IPS-NIHi7 (cell line): ENCODE measurements around the gene AIFM2.
A peak's percentile ranks its signal among the peaks of the same experiment; 100 is the strongest.
"Not testable (repeated sequence)": the region's sequence is repeated elsewhere in the genome, so short reads cannot be mapped to it uniquely, and the experiment has no call there.

Experiments
- DNase-seq: peaks from one replicate; pipeline ENCODE4 v3.0.0; 2012; ENCODE audit warnings: mixed read lengths; ENCODE audit errors: extremely low spot score

Gene AIFM2

GRCh38 chr10:70123166-70123565 is 9.5 kb downstream of the AIFM2 start:
- not testable (repeated sequence) for DNase-seq

GRCh38 chr10:70122742-70123141 is 9.9 kb downstream of the AIFM2 start:
- DNase-seq, result no peak

DNA sequence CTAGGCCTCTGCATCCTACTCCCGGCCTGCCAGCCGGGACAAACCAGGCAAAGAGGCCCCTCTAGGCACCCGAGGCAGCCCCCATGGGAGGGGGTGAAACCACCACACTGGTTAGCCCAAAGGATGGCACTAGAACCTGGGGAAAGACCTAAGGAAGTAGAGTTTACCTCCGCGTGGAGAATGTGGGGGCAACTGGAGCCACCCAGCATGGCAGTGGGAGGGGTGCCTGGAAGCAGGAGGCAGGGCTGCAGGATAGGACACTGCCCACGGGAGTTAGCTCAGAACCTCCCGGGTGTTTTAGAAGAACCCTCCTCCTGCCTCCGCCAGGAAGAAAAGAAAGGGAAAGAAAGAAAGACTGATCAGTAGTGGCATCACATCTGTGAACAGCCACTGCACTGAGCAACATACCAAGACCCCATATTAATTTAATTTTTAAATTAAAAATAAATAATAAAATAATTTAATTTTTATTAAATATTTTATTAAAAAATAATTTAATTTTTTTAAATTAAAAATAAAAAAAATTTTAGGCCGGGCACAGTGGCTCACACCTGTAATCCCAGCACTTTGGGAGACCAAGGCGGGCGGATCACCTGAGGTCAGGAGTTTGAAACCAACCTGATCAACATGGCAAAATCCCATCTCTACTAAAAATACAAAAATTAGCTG is 11.2 kb downstream of the AIFM2 start:
- no peak for DNase-seq

GRCh38 chr10:70120417-70120816 is 12.2 kb downstream of the AIFM2 start:
- DNase-seq, result no peak

DNA sequence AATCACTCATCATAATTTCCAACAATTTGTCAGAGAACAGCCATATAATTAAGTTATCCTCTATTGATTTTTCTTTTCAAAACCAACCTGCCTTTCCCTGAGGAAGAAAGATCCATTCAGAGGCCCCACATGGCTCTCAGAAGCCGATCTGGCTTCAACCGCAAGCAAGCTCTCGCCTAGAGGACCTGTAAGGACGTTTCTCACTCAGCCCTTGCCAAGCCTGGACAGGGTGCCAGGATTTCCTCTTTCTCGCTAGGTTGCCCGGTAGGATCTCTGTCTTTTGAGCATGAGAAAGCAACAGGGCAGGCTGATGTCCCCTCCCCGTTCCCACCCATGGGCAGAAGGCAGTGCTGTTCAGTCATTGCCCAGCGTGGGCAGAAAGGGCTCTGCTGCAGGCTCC is 13.0 kb downstream of the AIFM2 start:
- no peak for DNase-seq

DNA sequence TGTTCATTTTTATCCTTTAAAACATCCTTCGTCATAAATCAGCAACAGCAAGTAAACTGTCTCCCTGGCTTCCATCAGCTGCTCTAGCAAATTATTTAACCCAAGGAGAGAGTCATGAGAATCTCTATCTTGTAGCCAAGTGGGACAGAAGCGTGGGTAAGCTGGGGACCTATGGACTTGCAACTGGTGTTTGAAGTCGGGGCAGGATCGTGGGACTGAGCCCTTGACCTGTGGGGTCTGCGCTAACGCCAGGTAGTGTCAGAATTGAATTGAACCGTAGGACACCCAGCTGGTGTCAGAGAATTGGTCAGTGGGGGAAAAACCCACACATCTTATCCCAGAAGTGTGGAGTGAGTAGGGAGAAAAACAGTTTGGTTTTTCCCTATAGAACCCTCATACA is 13.4 kb downstream of the AIFM2 start:
- DNase-seq, result no peak

- no peak for DNase-seq
Measured at GRCh38 chr10:70118196-70118595, 14.4 kb downstream of the AIFM2 start.

GRCh38 chr10:70117646-70118045 is 15.0 kb downstream of the AIFM2 start:
- DNase-seq, result no peak

DNA sequence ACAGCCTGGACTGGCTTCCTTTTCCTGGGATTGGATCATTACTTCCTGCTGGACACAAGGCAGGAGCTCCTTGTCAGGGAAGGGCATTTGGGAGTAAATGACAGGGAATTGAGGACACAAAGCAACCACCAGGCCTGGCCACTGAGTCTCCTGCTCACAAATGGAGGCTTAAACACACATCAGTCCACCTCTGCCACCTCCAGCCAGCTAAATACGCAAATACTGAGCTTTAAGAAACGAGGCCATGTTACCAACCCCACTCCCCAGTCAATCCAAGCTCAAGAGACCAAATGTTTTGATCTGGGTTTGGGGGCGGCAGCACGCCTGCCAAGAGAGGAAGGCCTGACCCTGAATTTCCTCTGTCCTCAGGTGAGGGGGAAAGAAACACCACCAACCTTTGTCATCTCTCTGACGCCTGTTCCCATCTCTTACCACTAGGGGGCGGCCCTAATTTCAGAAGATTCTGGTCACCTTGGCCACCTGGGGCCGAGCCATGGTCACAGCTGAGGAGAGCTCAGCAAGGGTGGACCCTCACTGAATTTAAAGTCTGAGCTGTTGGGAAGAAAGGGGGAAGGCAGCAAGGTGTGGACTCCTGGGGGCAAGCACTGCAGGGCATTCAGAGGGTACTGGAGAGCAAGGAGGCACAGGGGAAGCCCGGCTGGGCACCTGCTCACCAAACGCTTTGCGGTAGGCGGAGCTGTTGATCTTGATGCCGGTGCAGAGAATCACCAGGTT is 16.5 kb downstream of the AIFM2 start:
- DNase-seq, result peak; percentile 86

DNA sequence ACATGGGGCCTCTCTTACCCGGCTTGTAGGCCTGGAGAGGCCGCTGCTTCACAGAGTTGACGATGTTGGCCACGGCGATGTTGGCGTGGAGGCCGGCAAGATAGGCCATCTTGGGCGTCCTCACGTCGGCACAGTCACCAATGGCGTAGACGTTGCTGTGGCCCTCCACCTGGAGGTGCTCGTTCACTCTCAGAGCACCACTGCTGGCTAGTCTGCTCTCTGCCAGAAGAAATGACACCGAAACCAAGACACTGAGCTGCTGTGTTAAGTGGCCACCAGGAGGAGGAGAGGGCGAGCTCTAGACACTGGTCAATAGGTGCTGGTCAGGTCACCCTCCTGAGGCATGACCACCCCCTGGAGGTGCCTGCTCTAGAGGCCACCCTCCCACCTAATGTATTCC is 17.7 kb downstream of the AIFM2 start:
- no peak for DNase-seq

GRCh38 chr10:70112071-70112470 is 20.6 kb downstream of the AIFM2 start:
- DNase-seq, result no peak

DNA sequence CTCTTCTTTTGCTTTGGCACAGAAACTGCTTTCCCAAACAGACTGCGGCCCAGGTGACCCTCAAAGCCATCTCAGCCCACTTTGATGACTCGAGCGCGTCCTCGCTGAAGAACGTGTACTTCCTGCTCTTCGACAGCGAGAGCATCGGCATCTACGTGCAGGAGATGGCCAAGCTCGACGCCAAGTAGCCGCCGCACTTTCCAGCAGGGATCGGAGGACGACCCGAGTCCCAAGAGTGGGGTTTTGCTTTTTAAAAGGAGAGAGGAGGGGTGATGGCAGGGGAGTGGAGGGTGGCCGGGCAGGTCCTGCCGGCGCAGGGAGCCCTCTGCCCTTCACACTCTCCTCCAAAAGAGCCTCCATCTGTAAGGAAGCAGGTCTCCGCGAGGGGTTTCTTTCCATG is 21.1 kb downstream of the AIFM2 start:
- DNase-seq, result no peak

DNA sequence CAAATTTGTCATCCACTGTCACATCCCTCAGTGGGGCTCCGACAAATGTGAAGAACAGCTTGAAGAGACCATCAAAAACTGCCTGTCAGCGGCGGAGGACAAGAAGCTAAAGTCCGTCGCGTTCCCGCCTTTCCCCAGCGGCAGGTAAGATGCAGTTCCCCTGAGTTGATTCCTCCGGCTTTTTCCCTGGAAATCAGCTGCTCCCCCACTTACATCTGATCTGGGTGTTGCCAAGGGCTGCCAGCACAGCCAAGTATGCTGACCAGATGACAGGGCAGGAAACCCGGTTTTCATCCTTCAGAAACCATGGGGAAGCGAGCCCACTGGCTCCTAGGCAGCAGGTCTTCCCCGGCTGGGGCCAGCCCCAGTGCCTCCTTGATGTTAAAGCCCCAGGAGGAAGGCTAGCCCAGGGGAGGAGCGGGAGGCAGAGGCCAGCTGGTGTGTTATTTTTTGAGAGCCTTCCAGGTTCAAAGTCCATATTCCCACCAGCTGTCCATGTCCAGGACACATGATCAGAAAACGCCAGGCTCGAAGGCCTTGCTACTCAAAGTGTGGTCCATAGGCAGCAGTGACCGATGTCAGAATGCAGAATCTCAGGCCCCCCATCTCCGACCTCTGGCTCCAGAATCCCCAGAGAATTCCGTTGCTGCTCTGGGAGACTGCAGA is 23.4 kb downstream of the AIFM2 start:
- no peak for DNase-seq

- peak; percentile 84 for DNase-seq
Measured at GRCh38 chr10:70106958-70107791, 25.4 kb downstream of the AIFM2 start.

- no peak for DNase-seq
Measured at GRCh38 chr10:70101668-70102067, 31.0 kb downstream of the AIFM2 start.

DNA sequence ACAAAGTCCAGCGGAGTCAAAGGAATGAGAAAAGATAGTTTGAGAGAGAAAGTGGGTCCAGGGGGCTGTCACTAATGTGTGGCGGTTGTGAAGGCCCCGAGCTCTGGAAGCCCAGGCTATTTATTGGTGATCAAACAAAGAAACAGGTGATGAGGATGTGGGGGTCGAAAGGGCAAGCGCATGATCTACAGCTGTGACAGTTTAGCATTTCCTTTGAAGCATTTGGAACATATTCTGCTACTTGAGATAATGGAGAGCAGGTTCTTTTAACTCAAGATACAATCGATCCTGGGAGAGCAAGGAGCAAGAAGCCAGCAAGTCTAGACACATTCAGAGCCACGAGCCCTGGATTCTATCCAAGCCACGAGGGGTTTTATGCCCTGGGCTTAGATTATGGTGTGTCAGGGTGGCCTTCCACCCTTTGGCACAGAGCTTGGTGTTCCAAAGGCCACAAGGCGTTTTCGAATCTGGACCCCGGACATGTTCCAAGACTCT is 31.5 kb downstream of the AIFM2 start:
- DNase-seq, result not testable (repeated sequence)

DNA sequence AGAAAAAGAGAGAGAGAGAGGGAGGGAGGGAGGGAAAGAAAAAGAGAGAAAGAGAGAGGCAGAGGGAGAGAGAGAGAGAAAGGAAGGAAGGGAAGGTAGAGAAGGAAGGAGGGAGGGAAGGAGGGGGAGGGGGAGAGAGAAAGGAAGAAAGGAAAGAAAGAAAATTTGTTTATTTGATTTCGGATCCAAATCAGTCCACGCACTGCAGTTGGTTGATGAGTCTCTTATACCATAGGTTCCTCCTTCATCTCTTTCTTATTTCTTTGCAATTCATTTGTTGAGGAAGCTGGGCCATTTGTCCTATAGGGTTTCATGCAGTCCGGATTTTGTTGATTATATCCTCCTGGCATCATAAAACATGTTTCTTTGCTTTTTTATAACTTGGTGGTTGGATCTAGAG is 34.4 kb downstream of the AIFM2 start:
- no peak for DNase-seq

DNA sequence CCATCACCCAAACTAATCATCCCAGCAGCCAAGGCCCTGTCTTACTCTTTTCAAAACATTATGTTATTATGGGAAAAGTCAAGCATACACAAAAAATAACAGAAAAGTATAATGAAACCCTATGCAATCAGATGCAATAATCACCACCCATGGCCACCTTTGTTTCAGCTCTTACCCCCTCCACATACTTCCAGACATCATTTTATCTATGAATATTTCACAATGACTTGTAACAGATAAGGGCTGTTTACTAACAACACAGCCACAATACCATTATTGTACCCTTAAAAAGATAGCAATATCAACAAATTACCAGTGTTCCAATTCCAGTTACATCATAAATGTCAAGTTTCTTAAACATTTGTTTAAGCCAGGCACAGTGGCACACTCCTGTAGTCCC is 35.2 kb downstream of the AIFM2 start:
- no peak for DNase-seq

DNA sequence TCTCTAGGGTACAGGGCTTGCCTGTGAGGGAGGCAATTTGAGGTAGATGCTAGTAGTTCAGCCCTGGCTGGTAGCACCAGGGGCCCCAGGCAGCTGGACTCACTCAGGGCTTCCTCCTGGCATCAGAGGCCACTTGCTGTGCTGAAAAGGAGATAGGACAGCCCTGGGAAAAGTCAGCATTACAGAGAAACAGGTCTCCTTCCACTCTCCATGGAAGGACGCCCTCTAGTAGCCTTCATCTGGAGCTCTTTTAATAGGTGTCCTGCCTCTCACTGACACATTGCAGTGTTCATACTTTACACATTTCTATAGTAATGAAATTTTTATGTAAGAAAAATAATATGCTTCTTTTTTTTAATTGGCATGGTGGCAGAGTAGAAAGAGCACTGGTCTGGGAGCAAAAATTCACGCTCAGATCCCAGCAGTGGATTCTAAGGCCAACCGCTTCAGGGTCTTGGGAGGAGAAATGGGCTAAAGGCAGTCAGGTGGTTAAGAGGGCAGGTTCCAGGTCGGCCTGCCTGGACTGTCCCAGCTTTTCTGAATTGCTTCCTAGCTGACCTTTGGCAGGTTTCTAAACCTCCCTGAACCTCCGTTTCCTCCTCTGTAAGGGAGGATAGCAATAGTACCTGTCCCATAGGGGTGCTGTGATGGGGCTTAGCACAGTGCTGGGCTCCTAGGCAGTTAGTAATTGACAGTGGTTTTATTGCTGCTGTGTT is 35.8 kb downstream of the AIFM2 start:
- no peak for DNase-seq

DNA sequence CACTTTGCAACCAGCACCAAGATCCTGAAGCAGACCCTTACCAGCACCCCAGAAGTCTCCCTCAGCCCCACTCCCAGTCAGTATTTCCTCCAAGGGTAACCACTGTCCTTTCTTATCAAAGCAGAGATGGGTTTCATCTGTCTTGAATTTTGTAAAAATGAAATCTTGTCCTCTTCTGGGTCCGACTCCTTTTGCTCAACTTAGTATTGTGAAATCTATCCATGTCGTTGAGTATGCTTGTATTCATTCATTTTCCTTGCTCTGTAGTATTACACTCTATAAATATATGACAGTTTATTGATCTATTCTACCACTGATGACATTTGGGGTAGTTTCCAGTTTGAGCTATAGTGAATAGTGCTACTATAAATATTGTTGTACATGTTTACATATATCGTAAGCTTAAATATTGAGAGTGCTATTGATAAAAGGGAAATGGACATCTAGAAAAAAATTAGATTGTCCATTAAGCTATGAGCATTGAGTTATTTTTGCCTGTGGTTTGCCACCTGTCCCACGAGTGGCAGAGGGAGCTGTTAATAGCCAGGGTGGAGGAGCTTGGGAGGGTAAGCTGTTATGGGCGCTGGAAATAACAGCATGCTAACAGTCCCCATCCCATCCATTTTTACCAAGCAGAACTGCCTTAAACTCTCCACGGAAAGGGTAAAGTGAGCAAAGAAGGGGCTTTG is 36.5 kb downstream of the AIFM2 start:
- no peak for DNase-seq

DNA sequence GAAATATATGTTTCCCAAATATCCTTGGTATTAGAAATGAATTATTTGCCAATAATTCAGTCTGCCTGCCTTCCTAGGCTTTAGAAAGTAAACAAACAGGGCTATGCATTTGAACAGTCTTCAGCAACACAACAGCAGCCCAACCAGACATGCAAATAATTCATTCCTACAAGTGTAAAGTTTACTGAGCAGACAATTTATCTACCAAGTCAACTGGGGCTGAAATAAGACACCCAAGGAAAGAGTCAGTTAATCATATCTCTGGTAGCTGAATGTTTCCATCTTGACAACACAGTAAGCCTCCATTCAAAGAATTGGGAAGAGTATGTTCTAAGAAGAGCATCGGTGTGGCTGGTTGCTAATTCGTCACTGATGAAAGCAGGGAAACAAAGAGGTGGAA is 38.4 kb downstream of the AIFM2 start:
- no peak for DNase-seq
